Jurkat, Clone E6-1 (cell line): Measurements from ENCODE around the gene SEMA6C. TPM values are rescaled to one million over a fixed set of nuclear protein-coding genes. Genes with fewer than 3 reads are reported as not detected.
A peak's percentile ranks its signal among the peaks of the same experiment; 100 is the strongest.
"Not testable (repeated sequence)": the region's sequence is repeated elsewhere in the genome, so short reads cannot be mapped to it uniquely, and the experiment has no call there.

Source experiments
- DNase-seq: peaks from one replicate; pipeline ENCODE4 v3.0.0-alpha.2; 2011; ENCODE audit warnings: low read depth, low spot score
- H3K4me3 ChIP-seq: 2 replicates; pipeline ENCODE4 v1.5.1; 2011; ENCODE audit warnings: mild to moderate bottlenecking, low read length, control low read depth, moderate library complexity
- polyA plus RNA-seq: library from polyadenylated mRNA; unstranded; fragments of >200 nt; gene quantifications from one replicate; pipeline ENCODE4 v1.2.1, GENCODE V29; 2012; ENCODE audit warnings: missing spikeins; ENCODE audit not compliant: insufficient read length, insufficient read depth

The SEMA6C gene
- 7.8 TPM for polyA plus RNA-seq

GRCh38 chr1:151146412-151147131, at the start of gene SEMA6C:
SEMA6C (minus strand) TSS chr1:151146631; CDS start chr1:151142621, 4,010 bp downstream.
- H3K4me3 ChIP-seq = peak within 1 kb of the TSS; percentile 68
- DNase-seq = peak; percentile 52

GRCh38 chr1:151194894-151195594, 48.6 kb upstream of the SEMA6C start:
- DNase-seq, H3K4me3 ChIP-seq: not testable (repeated sequence)

- DNase-seq = no peak
- no peak overlapping the region for H3K4me3 ChIP-seq
Measured at GRCh38 chr1:151193856-151194255, 47.4 kb upstream of the SEMA6C start.

- DNase-seq = no peak
- H3K4me3 ChIP-seq = no peak overlapping the region
Measured at GRCh38 chr1:151193304-151193703, 46.9 kb upstream of the SEMA6C start.

GRCh38 chr1:151192047-151192446, 45.6 kb upstream of the SEMA6C start:
- no peak for DNase-seq

GRCh38 chr1:151189637-151190445, 43.4 kb upstream of the SEMA6C start, which contains the start of gene VPS72:
VPS72 (minus strand) TSS chr1:151190197; CDS start chr1:151190121, 76 bp downstream.
- DNase-seq = peak; percentile 91

More at GRCh38 chr1:151192047-151192446, 45.6 kb upstream of the SEMA6C start:
- H3K4me3 ChIP-seq = no peak overlapping the region

GRCh38 chr1:151188667-151189066, 42.2 kb upstream of the SEMA6C start:
- peak overlapping the region; percentile 78 for H3K4me3 ChIP-seq
- DNase-seq = not testable (repeated sequence)

More at GRCh38 chr1:151189637-151190445, 43.4 kb upstream of the SEMA6C start, which contains the start of gene VPS72:
- peak within 1 kb of the TSS; percentile 78 for H3K4me3 ChIP-seq

GRCh38 chr1:151187205-151187604, 40.8 kb upstream of the SEMA6C start:
- DNase-seq = no peak
- no peak overlapping the region for H3K4me3 ChIP-seq

GRCh38 chr1:151184211-151184610, 37.8 kb upstream of the SEMA6C start:
- no peak for DNase-seq
- H3K4me3 ChIP-seq = no peak overlapping the region

GRCh38 chr1:151176514-151177045, 30.1 kb upstream of the SEMA6C start:
- DNase-seq = no peak
- no peak overlapping the region for H3K4me3 ChIP-seq

- no peak for DNase-seq
- H3K4me3 ChIP-seq = no peak within 1 kb of the TSS
Measured at GRCh38 chr1:151175863-151176262, 29.4 kb upstream of the SEMA6C start, which contains the start of gene TMOD4. TMOD4 (minus strand) TSS chr1:151175981; CDS start chr1:151174875, 1,106 bp downstream.

- DNase-seq = no peak
- no peak overlapping the region for H3K4me3 ChIP-seq
Measured at GRCh38 chr1:151175041-151175741, 28.8 kb upstream of the SEMA6C start.

- H3K4me3 ChIP-seq = no peak overlapping the region
- no peak for DNase-seq
Measured at GRCh38 chr1:151171190-151171589, 24.8 kb upstream of the SEMA6C start.

- no peak for DNase-seq
- H3K4me3 ChIP-seq = peak overlapping the region; percentile 99
Measured at GRCh38 chr1:151167116-151167515, 20.7 kb upstream of the SEMA6C start.

GRCh38 chr1:151166505-151166956, 20.1 kb upstream of the SEMA6C start:
- DNase-seq = no peak
- H3K4me3 ChIP-seq = peak overlapping the region; percentile 99

GRCh38 chr1:151165738-151166504, 19.5 kb upstream of the SEMA6C start, which contains the start of the genes LYSMD1 and SCNM1:
LYSMD1 (minus strand) TSS chr1:151165902; CDS start chr1:151165258, 644 bp downstream.
SCNM1 (plus strand) TSS chr1:151166144; CDS start chr1:151166153, 9 bp downstream.
- DNase-seq = peak; percentile 99
- peak within 1 kb of the TSS; percentile 99 for H3K4me3 ChIP-seq

GRCh38 chr1:151165281-151165737, 18.9 kb upstream of the SEMA6C start:
- peak overlapping the region; percentile 99 for H3K4me3 ChIP-seq
- peak; percentile 39 for DNase-seq
